ENCODE measurements around the gene SMIM24. TPM values are rescaled to one million over a fixed set of nuclear protein-coding genes. Genes with fewer than 3 reads are reported as not detected.
A peak's percentile ranks its signal among the peaks of the same experiment; 100 is the strongest.

SMIM24 gene
- total and polyA plus RNA-seq, 10 of the 15 experiments (the other 5 are each of a cell fraction or from before 2014, with no cell fraction given), result 0.14 to 0.44 (median 0.23) TPM; not detected in 4

GRCh38 chr19:3494051-3494450, 13.7 kb upstream of the SMIM24 start (continued):
- TF ChIP-seq, protein P1, sequence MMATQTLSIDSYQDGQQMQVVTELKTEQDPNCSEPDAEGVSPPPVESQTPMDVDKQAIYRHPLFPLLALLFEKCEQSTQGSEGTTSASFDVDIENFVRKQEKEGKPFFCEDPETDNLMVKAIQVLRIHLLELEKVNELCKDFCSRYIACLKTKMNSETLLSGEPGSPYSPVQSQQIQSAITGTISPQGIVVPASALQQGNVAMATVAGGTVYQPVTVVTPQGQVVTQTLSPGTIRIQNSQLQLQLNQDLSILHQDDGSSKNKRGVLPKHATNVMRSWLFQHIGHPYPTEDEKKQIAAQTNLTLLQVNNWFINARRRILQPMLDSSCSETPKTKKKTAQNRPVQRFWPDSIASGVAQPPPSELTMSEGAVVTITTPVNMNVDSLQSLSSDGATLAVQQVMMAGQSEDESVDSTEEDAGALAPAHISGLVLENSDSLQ (IDR thresholded peaks at IDR 0.05), result peak; percentile 93
- TF ChIP-seq NFIC (IDR thresholded peaks at IDR 0.05; ENCODE audit: low read depth, low read length) (no peak), CREM (IDR thresholded peaks at IDR 0.05; ENCODE audit: low read depth) (no peak), POU2F2 (IDR thresholded peaks at IDR 0.05; ENCODE audit: borderline replicate concordance, low read depth, low read length) (no peak), FOS (IDR thresholded peaks at IDR 0.05; ENCODE audit: borderline replicate concordance, extremely low read depth, insufficient read length) (no peak)

DNA sequence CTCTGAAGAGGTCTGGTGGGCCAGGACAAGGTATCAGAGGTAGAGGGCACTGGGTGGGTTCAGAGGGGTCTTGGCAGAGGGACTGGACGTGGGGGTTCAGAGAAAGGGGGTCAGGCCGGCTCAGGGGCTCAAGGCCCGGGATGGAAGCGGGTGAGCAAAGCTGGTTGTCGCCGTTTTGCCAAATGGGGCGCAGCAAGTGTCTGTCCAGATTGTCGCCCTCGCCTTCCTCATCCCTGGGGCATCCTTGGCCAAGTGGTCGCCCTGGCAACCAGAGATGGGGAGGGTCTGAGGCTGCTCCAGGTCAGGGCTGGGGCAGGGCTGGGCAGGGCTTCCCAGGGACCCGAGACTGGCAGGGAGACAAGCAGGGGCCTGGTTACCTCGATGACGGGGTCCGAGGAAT, 13.3 kb upstream of the SMIM24 start:
- Histone ChIP-seq H3K79me2 (ENCODE audit: control insufficient read depth, insufficient read depth, low read length) (no peaks in the 10 kb centered on the region; the same call in none of the 2 replicates), H3K4me3 (no peak overlapping the region), H3K4me1 (ENCODE audit: control insufficient read depth, insufficient read depth, low read length) (no peaks in the 10 kb centered on the region), H3K4me2 (ENCODE audit: control insufficient read depth, insufficient read depth) (no peak overlapping the region), H2AFZ (ENCODE audit: control insufficient read depth, low read depth, low read length) (no peak overlapping the region), H3K27me3 (replicated peaks in 1 of 2; ENCODE audit: control insufficient read depth in 2 of 2, insufficient read depth in 2 of 2, low read length in 1 of 2) (no peaks in the 10 kb centered on the region), H4K20me1 (ENCODE audit: control insufficient read depth, insufficient read depth) (no peaks in the 10 kb centered on the region), H3K36me3 (ENCODE audit: control insufficient read depth in 2 of 2, insufficient read depth in 2 of 2, low read length in 1 of 2) (peaks cover 6 to 19% of the 10 kb centered on the region in 2 experiments), H3K9me3 (replicated peaks; ENCODE audit: control insufficient read depth, insufficient read depth, low read length) (no peaks in the 10 kb centered on the region; the same call in 2 of the 3 replicates), H3K9ac (ENCODE audit: control insufficient read depth, insufficient read depth, low read length) (no peak overlapping the region), H3K27ac (ENCODE audit: control insufficient read depth, insufficient read depth) (no peak overlapping the region)
- ChIA-PET RAD21 (ENCODE audit: unreplicated experiment) (no interaction called here), SMC1A (ENCODE audit: uncharacterized antibody, unreplicated experiment) (no interaction called here), CTCF (interaction anchor here (0.8 kb wide), 1 partner anchor 189 kb away, joined by 3 read pairs; no protein-coding TSS in a partner anchor), POLR2A (no interaction called here)
- no peak for DNase-seq (ENCODE audit: low read depth, low spot score)
- 98% methylated on average over 13 of the region's 14 CpGs for WGBS (ENCODE audit: insufficient coverage, insufficient replicate concordance, low lambda C conversion rate, missing lambda C conversion rate)
- TF ChIP-seq BCL11A (IDR thresholded peaks at IDR 0.05; ENCODE audit: low read depth, low read length) (no peak), GATAD2B (conservative IDR thresholded peaks at IDR 0.05; ENCODE audit: low read depth) (no peak)
- in situ Hi-C loops (cut with MboI), result no loop called here
- no TSS peak for BruUV-seq (replicated peaks)
- FAIRE-seq, result no peak
- no peak for ATAC-seq
- intact Hi-C loops (cut with micrococcal nuclease; ENCODE audit: unreplicated experiment), result no loop called here
